Measurements from ENCODE around the gene LILRB5. TPM values are rescaled to one million over a fixed set of nuclear protein-coding genes. Genes with fewer than 3 reads are reported as not detected.
"Not testable (repeated sequence)": the region's sequence is repeated elsewhere in the genome, so short reads cannot be mapped to it uniquely, and the experiment has no call there.

LILRB5 gene
- total and polyA plus RNA-seq, 2 donors from 2014 or later, result 1.1 to 5.9 TPM

GRCh38 chr19:54273821-54274220 lies 16.7 kb upstream of the LILRB5 start:
- H3K27me3 ChIP-seq (ENCODE audit: control insufficient read depth, insufficient read depth, low read length), result no peaks in the 10 kb centered on the region
- no peak overlapping the region for H3K9ac ChIP-seq (ENCODE audit: low read length in 3 of 3)
- no peaks in the 10 kb centered on the region for H3K4me1 ChIP-seq (ENCODE audit: control insufficient read depth in 2 of 3, insufficient read depth in 2 of 3, low read depth in 1 of 3, low read length in 3 of 3)
- no peaks in the 10 kb centered on the region for H3K36me3 ChIP-seq (ENCODE audit: control insufficient read depth in 2 of 3, insufficient read depth in 3 of 3, low read length in 3 of 3)
- no peaks in the 10 kb centered on the region for H3K9me3 ChIP-seq (ENCODE audit: control insufficient read depth in 2 of 3, insufficient read depth in 1 of 3, low read length in 3 of 3)
- DNase-seq (no peak), FAIRE-seq (no peak)
- intact Hi-C loops (cut with DNase I), result no loop called here
- no peak overlapping the region for H3K4me3 ChIP-seq (ENCODE audit: low read length in 3 of 3)
- TF ChIP-seq, protein P1, sequence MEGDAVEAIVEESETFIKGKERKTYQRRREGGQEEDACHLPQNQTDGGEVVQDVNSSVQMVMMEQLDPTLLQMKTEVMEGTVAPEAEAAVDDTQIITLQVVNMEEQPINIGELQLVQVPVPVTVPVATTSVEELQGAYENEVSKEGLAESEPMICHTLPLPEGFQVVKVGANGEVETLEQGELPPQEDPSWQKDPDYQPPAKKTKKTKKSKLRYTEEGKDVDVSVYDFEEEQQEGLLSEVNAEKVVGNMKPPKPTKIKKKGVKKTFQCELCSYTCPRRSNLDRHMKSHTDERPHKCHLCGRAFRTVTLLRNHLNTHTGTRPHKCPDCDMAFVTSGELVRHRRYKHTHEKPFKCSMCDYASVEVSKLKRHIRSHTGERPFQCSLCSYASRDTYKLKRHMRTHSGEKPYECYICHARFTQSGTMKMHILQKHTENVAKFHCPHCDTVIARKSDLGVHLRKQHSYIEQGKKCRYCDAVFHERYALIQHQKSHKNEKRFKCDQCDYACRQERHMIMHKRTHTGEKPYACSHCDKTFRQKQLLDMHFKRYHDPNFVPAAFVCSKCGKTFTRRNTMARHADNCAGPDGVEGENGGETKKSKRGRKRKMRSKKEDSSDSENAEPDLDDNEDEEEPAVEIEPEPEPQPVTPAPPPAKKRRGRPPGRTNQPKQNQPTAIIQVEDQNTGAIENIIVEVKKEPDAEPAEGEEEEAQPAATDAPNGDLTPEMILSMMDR (IDR thresholded peaks at IDR 0.05; ENCODE audit: borderline replicate concordance, extremely low read depth, insufficient read depth), result no peak
- H3K27ac ChIP-seq (ENCODE audit: low read depth in 2 of 2, low read length in 2 of 2), result no peak overlapping the region

- intact Hi-C loops (cut with DNase I); H3K4me1 ChIP-seq (ENCODE audit: control insufficient read depth in 2 of 3, insufficient read depth in 2 of 3, low read depth in 1 of 3, low read length in 3 of 3); H3K27me3 ChIP-seq (ENCODE audit: control insufficient read depth, insufficient read depth, low read length); DNase-seq; H3K27ac ChIP-seq (ENCODE audit: low read depth in 2 of 2, low read length in 2 of 2); H3K9ac ChIP-seq (ENCODE audit: low read length in 3 of 3); FAIRE-seq; H3K9me3 ChIP-seq (ENCODE audit: control insufficient read depth in 2 of 3, insufficient read depth in 1 of 3, low read length in 3 of 3); H3K36me3 ChIP-seq (ENCODE audit: control insufficient read depth in 2 of 3, insufficient read depth in 3 of 3, low read length in 3 of 3); H3K4me3 ChIP-seq (ENCODE audit: low read length in 3 of 3): not testable (repeated sequence)
These were observed 15.1 kb upstream of the LILRB5 start for GRCh38 chr19:54272181-54272580.

DNA sequence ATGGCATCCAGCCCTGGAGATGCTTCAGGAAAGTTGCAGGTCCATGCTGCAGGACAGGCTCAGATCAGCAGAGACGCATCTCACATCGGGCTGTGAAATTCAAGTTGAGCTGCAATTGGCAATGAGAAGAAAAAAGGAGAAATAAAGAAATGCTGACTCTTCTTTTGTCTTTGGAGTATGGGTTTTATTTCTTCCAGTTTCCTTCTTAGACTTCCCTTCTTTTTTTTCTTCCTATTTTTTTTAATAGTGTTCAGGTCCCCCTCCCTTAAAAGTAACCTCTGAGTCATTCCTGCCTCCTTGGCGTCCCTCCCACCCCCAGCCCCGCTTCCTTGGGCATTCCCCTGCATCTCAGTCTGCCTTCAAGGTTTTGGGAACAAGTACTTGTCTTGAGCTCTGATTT lies 14.5 kb upstream of the LILRB5 start:
- DNase-seq; intact Hi-C loops (cut with DNase I); H3K9ac ChIP-seq (ENCODE audit: low read length in 3 of 3); H3K9me3 ChIP-seq (ENCODE audit: control insufficient read depth in 2 of 3, insufficient read depth in 1 of 3, low read length in 3 of 3); H3K27me3 ChIP-seq (ENCODE audit: control insufficient read depth, insufficient read depth, low read length); H3K4me1 ChIP-seq (ENCODE audit: control insufficient read depth in 2 of 3, insufficient read depth in 2 of 3, low read depth in 1 of 3, low read length in 3 of 3); H3K27ac ChIP-seq (ENCODE audit: low read depth in 2 of 2, low read length in 2 of 2); H3K4me3 ChIP-seq (ENCODE audit: low read length in 3 of 3); H3K36me3 ChIP-seq (ENCODE audit: control insufficient read depth in 2 of 3, insufficient read depth in 3 of 3, low read length in 3 of 3); FAIRE-seq: not testable (repeated sequence)

GRCh38 chr19:54271106-54271505 lies 14.0 kb upstream of the LILRB5 start:
- intact Hi-C loops (cut with DNase I), result no loop called here
- H3K4me1 ChIP-seq (ENCODE audit: control insufficient read depth in 2 of 3, insufficient read depth in 2 of 3, low read depth in 1 of 3, low read length in 3 of 3), result no peaks in the 10 kb centered on the region
- no peak for FAIRE-seq

More at GRCh38 chr19:54271106-54271505, 14.0 kb upstream of the LILRB5 start:
- Histone ChIP-seq H3K36me3 (ENCODE audit: control insufficient read depth in 2 of 3, insufficient read depth in 3 of 3, low read length in 3 of 3) (no peaks in the 10 kb centered on the region), H3K4me3 (ENCODE audit: low read length in 3 of 3) (no peak overlapping the region), H3K27ac (ENCODE audit: low read depth in 2 of 2, low read length in 2 of 2) (no peak overlapping the region), H3K9me3 (ENCODE audit: control insufficient read depth in 2 of 3, insufficient read depth in 1 of 3, low read length in 3 of 3) (no peaks in the 10 kb centered on the region), H3K27me3 (ENCODE audit: control insufficient read depth, insufficient read depth, low read length) (no peaks in the 10 kb centered on the region), H3K9ac (ENCODE audit: low read length in 3 of 3) (no peak overlapping the region)
- no peak for DNase-seq
- TF ChIP-seq, protein P1 (IDR thresholded peaks at IDR 0.05; ENCODE audit: borderline replicate concordance, extremely low read depth, insufficient read depth), result no peak

All from kidney (tissue), 14 donors.